HTERT RPE-1 (cell line): ENCODE data around the gene ZNF780B.

Source experiments
- in situ Hi-C: fragments of 300-500 bp; cut with MboI; formaldehyde crosslinking; loops from 4 replicates; pipeline ENCODE4 v1.14.3; 2020; ENCODE audit warnings: low sequenced_read_pairs

ZNF780B gene

DNA sequence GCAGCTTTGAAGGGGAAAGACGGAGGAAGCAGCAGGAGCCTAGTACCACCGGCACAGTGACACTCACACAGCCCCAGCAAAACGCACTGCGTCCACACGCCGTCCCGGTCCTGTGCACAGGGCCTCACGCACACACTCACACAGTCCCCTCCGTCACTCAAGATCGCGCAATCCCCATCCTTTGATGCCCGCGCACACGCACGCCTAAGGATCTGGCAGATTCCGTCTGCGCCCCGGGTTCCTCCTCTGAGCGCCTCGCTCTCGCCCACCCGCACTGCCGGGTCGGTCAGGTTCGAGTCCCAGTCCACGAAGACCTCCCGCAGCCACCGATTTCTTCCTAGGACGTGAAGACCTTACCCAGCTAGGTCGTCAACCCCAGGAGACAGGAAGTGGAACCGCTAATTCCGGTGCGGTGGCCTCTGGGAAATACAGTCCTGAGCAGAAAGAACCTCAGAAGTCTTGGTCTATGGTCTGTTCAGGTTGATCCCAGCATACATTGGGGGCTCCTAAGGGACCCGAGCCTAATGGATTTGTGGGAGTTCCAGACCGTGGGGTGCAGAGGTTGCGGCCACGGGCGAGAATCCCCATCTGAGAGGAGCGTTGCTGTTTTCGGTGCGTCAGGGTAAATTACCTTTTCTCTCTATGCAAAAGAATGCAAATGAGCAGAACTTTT, at the start of gene ZNF780B:
TSS of gene ZNF780B (minus strand) at position 400 of the 673 bp plus-strand sequence. CDS start 5,899 bp downstream, outside the sequence.
- in situ Hi-C loops = no loop called here

DNA sequence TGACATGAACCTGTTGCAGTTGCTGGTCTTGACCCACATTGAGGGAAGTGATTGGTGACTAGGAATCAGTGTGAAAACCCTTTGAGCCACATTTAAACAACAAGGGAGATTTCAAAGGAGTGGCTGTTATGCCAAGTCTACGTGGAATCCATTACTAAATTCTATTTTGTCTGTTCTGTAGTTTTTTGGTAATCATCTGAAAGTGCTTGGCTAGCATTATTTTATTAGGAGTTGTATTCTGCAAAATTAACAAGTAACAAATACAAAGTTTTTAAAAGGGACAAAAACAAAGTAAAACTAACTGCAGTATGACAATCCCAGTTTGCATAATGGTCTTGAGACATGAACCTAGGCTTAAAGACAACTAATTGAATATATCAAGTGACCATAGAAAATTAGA, 48.7 kb upstream of the ZNF780B start:
- in situ Hi-C loops = no loop called here

DNA sequence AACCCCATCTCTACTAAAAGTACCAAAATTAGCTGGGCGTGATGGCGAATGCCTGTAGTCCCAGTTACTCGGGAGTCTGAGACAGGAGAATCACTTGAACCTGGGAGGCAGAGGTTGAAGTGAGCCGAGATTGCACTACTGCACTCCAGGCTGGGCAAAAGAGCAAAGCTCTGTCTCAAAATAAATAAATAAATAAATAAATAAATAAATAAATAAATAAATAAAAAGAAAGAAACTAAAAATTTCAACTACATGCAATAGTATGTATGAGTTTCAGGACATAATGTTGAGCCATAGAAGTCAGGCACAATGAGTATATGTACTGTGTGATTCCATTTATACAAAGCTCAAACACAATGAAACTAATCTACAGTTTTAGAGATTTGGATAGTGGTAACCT, 47.6 kb upstream of the ZNF780B start:
- in situ Hi-C loops = no loop called here

DNA sequence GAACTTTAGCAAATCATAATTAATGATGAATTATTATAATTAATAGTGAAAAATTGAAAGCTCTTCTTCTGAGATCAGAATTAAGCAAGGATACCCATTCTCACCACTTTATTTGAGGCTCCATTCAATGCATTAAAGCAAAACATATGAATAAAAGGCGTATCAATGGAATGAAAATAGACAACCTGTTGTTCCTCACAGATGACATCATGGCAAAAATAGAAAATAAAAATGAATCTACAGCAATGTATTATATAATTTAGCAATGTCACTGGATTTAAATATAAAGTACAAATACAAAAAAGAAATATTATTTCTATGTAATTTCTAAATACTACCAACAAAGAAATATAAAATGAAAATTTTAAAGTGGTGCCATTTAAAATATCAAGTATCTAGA, 45.8 kb upstream of the ZNF780B start:
- in situ Hi-C loops = no loop called here

DNA sequence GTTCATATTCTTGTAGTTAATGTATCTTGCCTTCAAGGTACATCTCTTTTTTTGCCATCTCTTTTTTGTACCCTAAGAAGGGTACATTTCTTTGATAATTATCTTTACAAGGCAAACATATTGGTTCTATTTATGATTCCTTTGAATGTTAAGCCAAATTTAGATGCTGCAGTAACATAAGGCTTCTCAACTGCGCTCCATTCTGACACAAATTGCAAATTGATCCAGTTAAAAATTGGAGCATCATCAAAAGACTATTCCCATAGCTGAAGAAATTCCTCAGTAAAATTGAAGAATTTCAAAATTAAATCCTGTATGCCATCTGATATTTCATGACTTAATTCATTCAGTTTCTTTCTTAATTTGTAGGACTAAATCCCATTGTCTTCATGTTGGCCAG, 37.4 kb upstream of the ZNF780B start:
- in situ Hi-C loops = no loop called here

DNA sequence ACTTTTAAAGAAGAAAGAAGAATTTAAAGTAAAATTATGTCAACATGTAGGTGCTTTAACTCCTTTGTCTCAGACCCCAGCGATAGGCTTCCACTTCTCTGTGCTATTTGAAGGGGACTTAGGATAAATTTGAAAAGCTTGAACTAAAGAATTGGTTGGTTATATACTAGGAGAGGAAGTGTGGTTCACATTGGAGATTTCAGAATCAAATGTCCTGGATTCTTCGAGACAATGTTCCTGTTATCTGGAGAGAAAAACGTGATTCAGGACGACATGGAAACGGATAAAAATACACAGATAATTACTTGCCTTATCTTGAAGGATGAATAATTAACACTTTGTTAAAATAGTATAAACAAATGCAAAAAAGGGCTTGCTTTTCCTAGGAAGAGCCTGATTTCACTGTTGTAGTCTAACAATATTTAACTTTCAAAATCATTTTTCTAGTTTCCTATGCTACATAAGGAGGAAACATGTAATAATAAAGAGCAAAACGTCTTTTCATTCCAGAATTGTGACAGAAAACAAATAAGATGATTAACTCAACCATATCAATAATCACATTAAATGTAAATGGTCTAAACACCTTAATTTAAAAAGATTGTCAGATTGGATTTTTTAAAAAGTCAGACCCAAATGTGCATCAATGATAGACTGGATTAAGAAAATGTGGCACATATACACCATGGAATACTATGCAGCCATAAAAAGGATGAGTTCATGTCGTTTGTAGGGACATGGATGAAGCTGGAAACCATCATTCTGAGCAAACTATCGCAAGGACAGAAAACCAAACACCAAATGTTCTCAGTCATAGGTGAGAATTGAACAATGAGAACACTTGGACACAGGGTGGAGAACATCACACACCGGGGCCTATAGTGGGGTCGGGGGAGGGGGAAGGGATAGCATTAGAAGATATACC, 35.4 kb upstream of the ZNF780B start:
- in situ Hi-C loops = no loop called here

DNA sequence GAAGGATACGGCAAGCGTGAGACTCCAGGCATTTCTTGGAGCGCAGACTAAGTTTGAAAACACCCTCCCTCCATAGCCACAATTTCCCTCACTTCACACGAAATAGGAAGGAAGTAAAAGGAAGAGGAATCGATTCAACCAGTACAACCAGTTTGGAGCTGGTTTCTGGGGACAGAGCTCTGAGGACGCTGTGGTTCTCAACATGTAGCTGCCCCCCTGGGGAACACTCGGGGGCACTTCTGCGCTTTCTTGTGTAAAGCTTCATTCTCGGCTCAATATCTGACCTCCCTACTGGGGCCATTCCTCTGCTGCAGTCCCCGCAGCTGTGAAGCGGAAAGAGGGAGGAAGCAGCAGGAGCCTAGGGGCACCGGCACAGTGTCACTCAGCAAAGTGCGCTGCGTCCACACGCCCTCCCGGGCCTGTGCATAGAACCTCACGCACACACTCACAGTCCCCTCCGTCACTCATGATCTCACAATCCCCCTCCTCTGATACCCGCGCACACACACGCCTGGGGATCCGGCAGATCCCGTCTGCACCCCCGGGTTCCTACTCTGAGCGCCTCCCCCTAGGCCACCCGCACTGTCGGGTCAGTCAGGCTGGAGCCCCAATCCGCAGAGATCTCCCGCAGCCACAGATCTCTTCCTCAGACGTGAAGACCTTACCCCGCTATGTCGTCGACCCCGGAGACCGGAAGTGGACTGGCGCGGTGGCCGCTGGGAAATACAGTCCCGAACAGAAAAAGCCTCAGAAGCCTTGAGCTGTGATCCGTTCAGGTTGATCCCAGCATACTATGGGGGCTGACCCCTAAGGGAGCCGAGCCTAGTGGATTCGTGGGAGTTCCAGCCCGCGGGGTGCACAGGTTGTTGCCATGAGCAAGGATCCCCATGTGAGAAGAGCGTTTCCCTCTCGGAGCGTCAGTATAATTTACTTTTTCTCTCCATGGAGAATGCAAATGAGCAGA, 34.5 kb upstream of the ZNF780B start, which contains the start of gene ZNF780A:
TSS of gene ZNF780A (minus strand) at position 703 of the 964 bp plus-strand sequence. CDS start 6,190 bp downstream, outside the sequence.
- in situ Hi-C loops = no loop called here

DNA sequence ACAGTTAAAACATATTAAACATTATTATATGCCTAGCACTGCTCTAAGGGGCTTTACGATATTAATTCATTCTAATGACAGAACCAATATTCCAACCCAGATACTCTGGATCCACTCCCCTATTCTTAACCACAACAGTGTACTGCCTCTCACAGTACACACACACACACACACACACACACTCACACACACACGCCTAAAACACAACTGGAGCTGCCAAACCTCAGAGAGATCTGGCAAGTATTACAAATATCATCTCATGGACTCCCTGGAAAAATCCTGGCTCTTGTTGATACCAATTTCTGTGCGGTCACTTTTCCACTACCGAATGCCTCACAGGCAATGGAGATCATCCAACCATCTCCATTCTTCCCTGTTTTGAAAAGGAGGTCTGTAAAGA, 33.4 kb upstream of the ZNF780B start:
- in situ Hi-C loops = no loop called here

DNA sequence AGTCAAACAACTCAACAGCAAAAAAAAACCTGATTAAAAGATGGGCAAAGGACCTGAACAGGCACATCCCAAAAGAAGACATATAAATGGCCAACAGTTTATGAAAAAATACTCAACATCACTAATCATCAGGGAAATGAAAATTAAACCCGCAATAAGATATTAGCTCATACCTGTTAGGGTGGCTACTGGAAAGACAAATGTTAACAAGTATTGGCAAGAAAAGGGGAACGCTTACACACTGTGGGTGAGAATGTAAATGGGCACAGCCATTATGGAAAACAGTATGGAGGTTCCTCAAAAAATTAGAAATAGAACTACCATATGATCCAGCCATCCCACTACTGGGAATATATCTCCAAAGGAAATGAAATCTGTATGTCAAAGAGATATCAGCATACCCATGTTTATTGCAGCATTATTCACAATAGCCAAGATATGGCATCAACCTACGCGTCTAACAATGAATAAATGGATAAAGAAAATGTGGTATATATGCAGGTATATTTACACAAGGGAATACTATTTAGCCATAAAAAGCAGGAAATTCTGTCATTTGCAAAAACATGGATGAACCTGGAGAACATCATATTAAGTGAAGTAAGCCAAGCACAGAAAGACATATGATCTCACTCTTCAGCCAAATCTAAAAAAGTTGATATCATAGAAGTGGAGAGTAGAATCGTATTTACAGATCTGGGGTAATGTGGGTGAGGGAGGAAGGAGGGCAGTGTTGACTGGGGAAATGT, 32.4 kb upstream of the ZNF780B start:
- in situ Hi-C loops = no loop called here

DNA sequence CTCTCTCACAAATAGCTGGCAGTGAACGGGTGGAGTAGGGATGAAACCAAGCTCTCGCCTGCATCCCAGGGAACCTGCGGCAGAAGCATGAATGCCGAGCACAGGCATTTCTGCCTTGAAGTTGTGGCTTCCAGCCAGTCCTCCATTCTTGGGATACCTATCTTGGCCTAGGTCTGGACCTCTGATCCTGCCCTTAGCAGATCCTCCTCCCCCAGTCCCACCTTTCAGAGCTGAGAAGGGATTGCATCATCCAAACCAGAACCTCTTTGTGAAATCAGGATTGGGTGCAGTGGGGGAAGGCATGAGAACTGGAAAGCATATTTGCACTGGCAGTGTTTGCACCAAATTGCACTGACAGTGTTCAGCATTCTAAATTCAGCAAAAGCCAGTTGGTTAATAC, 28.9 kb upstream of the ZNF780B start:
- in situ Hi-C loops = no loop called here

DNA sequence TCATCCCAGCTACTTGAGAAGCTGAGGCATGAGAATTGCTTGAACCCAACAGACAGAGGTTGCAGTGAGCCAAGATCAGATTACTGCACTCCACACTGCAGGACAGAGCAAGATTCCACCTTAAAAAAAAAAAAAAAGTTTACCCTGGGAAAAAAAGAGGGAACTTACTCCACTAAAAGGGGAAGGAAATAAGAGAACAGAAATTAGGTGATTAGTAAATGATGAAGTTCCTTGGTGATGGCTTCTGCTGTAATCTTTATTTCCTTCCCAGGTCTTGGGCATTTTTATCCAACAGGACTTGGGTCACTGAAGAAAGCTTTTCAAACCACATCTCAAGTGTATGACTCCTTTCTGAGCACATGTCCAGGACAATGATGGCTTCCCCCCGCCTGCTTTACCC, 25.4 kb upstream of the ZNF780B start:
- in situ Hi-C loops = no loop called here

DNA sequence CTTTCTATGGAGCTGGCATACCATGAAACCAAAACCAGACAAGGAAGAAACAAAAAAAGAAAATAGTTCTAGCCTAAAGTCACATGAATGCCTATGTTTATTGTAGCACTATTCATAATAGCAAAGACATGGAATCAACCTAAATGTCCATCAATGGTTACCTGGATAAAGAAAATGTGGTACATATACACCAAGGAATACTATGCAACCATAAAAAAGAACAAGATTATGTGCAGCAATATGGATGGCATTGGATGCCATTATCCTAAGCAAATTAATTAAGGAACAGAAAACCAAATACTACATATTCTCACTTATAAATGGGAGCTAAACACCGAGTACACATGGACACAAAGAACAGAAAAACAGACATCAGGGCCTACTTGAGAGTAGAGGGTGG, 24.3 kb upstream of the ZNF780B start:
- in situ Hi-C loops = no loop called here

DNA sequence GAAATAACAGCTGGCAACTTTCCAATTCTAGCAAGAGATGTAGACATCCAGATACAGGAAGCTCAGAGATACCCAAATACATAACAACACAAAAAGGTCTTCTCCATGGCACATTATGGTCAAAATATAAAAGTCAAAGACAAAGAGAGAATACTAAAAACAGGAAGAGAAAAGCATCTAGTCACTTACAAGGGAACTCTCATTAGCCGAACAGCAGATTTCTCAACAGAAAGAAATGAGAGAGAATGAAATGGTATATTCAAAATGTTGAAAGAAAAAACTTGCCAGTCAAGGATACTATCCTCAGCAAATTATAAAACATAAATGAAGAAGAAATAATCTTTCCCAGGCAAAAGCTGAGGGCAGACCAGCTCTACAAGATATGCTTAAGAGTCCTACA, 22.3 kb upstream of the ZNF780B start:
- in situ Hi-C loops = no loop called here

DNA sequence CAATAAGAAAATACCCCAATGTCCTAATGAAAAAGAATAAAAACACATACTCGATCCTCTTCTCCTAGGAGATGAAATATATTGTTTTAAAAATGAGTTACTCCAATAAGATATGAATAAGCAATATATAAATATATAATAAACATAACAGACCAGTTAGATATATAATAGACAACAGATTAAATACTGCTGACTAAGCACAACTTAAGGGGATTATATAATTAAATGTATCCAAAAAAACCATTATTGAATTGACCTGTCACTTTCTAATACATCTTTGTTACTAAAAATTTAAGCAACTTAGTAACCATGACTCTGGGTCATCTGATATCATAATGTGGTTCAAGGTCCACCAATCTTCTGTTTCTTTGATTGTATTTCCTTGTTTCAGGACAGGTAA, 14.0 kb upstream of the ZNF780B start:
- in situ Hi-C loops = no loop called here

DNA sequence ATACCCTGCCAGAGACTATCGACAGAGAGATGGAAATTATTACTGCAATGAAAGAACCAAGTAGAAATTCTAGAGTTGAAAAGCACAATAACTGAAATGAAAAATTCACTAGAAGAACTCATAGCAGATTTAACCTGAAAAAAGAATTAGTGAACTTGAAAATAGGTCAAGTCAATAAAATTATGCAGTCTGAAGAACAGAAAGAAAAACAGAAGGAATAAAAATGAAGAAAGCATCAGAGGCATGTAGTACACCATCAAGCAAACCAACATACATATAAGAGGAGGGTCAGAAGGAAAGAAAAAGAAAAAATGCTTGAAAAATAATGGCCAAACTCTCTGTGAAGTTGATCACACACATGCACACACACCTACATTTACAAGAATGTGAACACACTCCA, 3.6 kb upstream of the ZNF780B start:
- in situ Hi-C loops = no loop called here

DNA sequence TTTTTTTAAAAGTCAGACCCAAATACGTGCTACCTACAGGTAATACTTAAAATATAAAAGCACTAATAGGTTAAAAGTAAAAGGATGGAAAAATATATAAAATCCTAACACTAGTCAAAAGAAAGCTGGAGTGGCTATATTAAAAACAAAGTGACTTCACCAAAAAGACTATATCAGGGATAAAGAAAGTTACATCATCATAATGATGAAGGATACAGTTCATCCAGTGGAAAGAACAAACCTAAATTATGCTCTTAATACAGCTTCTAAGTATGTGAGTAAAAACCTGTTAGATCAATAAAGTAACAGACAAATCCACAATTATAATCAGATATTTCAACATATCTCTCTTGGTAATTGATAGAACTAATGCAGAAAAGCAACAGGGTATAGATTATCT, 1.1 kb upstream of the ZNF780B start:
- in situ Hi-C loops = no loop called here

DNA sequence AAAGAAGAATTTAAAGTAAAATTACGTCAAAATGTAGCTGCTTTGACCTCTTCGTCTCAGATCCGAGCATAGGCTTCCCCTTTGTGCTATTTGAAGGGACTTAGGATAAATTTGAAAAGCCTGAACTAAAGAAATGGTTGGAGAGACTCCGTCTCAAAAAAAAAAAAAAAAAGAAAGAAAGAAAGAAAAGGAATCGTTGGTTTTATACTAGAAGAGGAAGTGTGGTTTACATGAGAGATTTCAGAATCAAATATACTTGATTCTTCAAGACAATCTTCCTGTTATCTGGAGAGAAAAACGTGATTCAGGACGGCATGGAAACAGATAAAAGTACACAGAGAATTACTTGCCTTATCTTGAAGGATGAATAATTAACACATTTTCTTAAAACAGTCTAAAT, 474 bp upstream of the ZNF780B start:
- in situ Hi-C loops = no loop called here

DNA sequence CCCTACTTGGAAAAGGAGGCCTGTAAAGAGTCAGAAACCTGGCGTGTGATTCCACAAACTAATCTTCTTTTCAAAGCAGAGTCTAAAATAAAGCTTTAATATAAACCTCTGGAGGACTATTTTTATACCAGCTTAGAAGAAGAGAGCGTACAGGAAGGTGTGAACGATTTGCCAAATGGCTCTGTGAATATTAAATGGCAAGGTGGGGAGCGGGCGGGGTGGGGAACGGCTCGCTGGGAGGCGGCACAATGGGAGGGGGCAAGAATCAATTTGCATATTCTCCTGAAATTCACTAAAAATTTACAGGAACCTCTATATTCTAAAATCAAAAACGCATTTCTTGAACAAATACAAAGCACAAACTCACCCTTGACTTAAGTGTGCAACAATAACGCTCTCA, 982 bp downstream of the ZNF780B start:
- in situ Hi-C loops = no loop called here

DNA sequence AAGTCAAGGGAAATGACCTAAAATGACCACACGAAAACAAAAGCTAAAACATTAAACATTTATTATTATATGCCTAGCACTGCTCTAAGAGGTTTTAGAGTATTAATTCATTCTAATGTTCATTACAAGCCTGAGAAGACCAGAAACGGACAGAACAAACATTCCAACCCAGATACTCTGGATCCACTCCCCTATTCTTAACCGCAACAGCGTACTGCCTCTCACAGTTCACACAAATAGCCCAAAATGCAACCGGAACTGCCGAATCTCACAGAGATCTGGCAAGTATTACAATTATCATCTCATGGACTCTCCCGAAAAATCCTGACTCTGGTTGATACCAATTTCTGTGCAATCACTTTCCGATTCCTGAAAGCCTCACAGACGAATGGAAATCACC, 1.4 kb downstream of the ZNF780B start:
- in situ Hi-C loops = no loop called here

DNA sequence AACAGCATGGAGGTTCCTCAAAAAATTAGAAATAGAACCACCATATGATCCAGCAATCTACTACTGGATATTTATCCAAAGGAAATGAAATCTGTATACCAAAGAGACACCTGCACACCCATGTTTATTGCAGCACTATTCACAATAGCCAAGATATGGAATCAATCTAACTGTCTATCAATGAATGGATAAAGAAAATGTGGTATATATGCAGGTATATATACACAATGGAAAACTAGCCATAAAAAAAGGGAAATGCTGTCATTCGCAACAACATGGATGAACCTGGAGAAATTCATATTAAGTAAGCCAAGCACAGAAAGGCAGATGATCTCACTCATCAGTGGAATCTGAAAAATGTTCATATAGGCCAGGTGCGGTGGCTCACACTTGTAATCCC, 2.5 kb downstream of the ZNF780B start:
- in situ Hi-C loops = no loop called here
